HepG2 (cell line): ENCODE results near the gene KPNB1. TPM values are rescaled to one million over a fixed set of nuclear protein-coding genes. Genes with fewer than 3 reads are reported as not detected.
A peak's percentile ranks its signal among the peaks of the same experiment; 100 is the strongest.

ENCODE experiments used
- CEBPB ChIP-seq: IDR thresholded peaks from 2 replicates; pipeline ENCODE4 v1.6.1; 2011; ENCODE audit warnings: low read depth, low read length, improper control_type of control experiment, borderline replicate concordance
- ETV5 ChIP-seq: IDR thresholded peaks from 2 replicates; pipeline ENCODE4 v1.6.1; 2018; ENCODE audit warnings: missing biosample characterization, missing genetic modification reagents, inconsistent platforms, borderline replicate concordance
- FOSL1 ChIP-seq: sonication (generic); formaldehyde crosslinking; IDR thresholded peaks from 2 replicates; pipeline ENCODE4 v1.9.0; 2021; ENCODE audit warnings: missing genetic modification reagents, borderline replicate concordance
- HNRNPL ChIP-seq: fragments of 200-400 bp; formaldehyde crosslinking; IDR thresholded peaks from 2 replicates; pipeline ENCODE4 v1.6.1; 2017; ENCODE audit warnings: mild to moderate bottlenecking, low read depth, low read length
- MEIS2 ChIP-seq: sonication (generic); formaldehyde crosslinking; IDR thresholded peaks from 2 replicates; pipeline ENCODE4 v1.9.0; 2021; ENCODE audit warnings: mild to moderate bottlenecking, missing genetic modification reagents
- NBN ChIP-seq: fragments of 450-650 bp; conservative IDR thresholded peaks from 2 replicates; pipeline ENCODE4 v1.6.1; 2017
- NFE2L2 ChIP-seq: fragments of 150-350 bp; IDR thresholded peaks from 2 replicates; pipeline ENCODE4 v1.6.1; 2014; ENCODE audit warnings: low read length
- NFRKB ChIP-seq: fragments of 450-650 bp; IDR thresholded peaks from 2 replicates; pipeline ENCODE4 v1.6.1; 2017
- PAF1 ChIP-seq: IDR thresholded peaks from 2 replicates; pipeline ENCODE4 v1.6.1; 2016; ENCODE audit warnings: missing genetic modification reagents, missing compliant biosample characterization
- REST ChIP-seq, 2 experiments: IDR thresholded peaks; 2 replicates each; pipeline ENCODE4 v1.6.1; 2011 to 2012; ENCODE audit warnings: low read length in 2 of 2, borderline replicate concordance in 1 of 2, low read depth in 1 of 2, mild to moderate bottlenecking in 1 of 2, moderate library complexity in 1 of 2
- SAP130 ChIP-seq: IDR thresholded peaks from 2 replicates; pipeline ENCODE4 v1.6.1; 2016; ENCODE audit warnings: low read depth
- SOX6 ChIP-seq, 2 experiments: fragments of 450-650 bp in 1 of 2; sonication (generic) in 1 of 2; formaldehyde crosslinking in 1 of 2; IDR thresholded peaks; 2 replicates each; pipeline versions ENCODE4 v1.4.0 to v1.6.1; 2017 to 2020; ENCODE audit warnings: antibody characterized with exemption in 1 of 2, mild to moderate bottlenecking in 1 of 2, missing genetic modification reagents in 1 of 2
- THAP7 ChIP-seq: sonication (generic); formaldehyde crosslinking; IDR thresholded peaks from 2 replicates; pipeline ENCODE4 v1.8.1; 2023; ENCODE audit warnings: mild to moderate bottlenecking, missing genetic modification reagents
- ZFP36L2 ChIP-seq: sonication (generic); formaldehyde crosslinking; IDR thresholded peaks from 2 replicates; pipeline ENCODE4 v1.4.0; 2020; ENCODE audit warnings: missing genetic modification reagents
- ZHX1 ChIP-seq: sonication (generic); formaldehyde crosslinking; IDR thresholded peaks from 2 replicates; pipeline ENCODE4 v1.8.1; 2022; ENCODE audit warnings: low read depth, mild to moderate bottlenecking, missing genetic modification reagents
- ZKSCAN8 ChIP-seq: IDR thresholded peaks from 2 replicates; pipeline ENCODE4 v1.6.1; 2016; ENCODE audit warnings: borderline replicate concordance, missing genetic modification reagents, missing compliant biosample characterization
- ZNF205 ChIP-seq: IDR thresholded peaks from 2 replicates; pipeline ENCODE4 v1.6.1; 2018; ENCODE audit warnings: missing biosample characterization, missing genetic modification reagents
- ZNF234 ChIP-seq: sonication (generic); formaldehyde crosslinking; conservative IDR thresholded peaks from 2 replicates; pipeline ENCODE4 v1.5.1; 2020; ENCODE audit warnings: mild to moderate bottlenecking, missing genetic modification reagents
- ZNF468 ChIP-seq: sonication (generic); formaldehyde crosslinking; IDR thresholded peaks from 2 replicates; pipeline ENCODE4 v1.8.0; 2022; ENCODE audit warnings: mild to moderate bottlenecking, moderate library complexity, missing genetic modification reagents
- ZNF496 ChIP-seq: sonication (generic); formaldehyde crosslinking; IDR thresholded peaks from 2 replicates; pipeline ENCODE4 v1.8.1; 2023; ENCODE audit warnings: mild to moderate bottlenecking, moderate library complexity, missing genetic modification reagents; ENCODE audit not compliant: insufficient replicate concordance
- ZNF569 ChIP-seq: sonication (generic); formaldehyde crosslinking; IDR thresholded peaks from 2 replicates; pipeline ENCODE4 v1.5.0; 2020; ENCODE audit warnings: mild to moderate bottlenecking, missing genetic modification reagents, moderate library complexity, borderline replicate concordance
- ZNF577 ChIP-seq: sonication (generic); formaldehyde crosslinking; IDR thresholded peaks from 2 replicates; pipeline ENCODE4 v1.4.0; 2020; ENCODE audit warnings: mild to moderate bottlenecking, low read depth, missing genetic modification reagents, borderline replicate concordance
- polyA plus RNA-seq, 8 experiments: library from polyadenylated mRNA; depleted of rRNA in 3 of 8; stranded (reverse) in 7 of 8; unstranded in 1 of 8; fragments of >200 nt; fragmentation: Illumina TruSeq in 4 of 8; extraction: Trizol in 4 of 8; gene quantifications; 2 replicates each; pipeline versions ENCODE4 v1.2.1 to v1.2.3, GENCODE V29; 2011 to 2016; ENCODE audit warnings: low read depth in 4 of 8, missing spikeins in 1 of 8, mixed read lengths in 1 of 8; ENCODE audit not compliant: insufficient read depth in 1 of 8
- total RNA-seq, 5 experiments: library from RNA; depleted of rRNA; stranded (reverse); fragments of >200 nt; fragmentation: Illumina TruSeq; extraction: Trizol; gene quantifications; 2 replicates each; pipeline ENCODE4 v1.2.3, GENCODE V29; 2016; ENCODE audit warnings: low read depth in 1 of 5

Gene KPNB1
- total and polyA plus RNA-seq, 2 of the 13 experiments (the other 11 are each of a cell fraction or from before 2014, with no cell fraction given) = 164 to 424 TPM

- TF ChIP-seq ZNF234 (CRISPR knock-in tag) (no peak), SOX6 (IDR thresholded peaks at IDR 0.05) (no peak), SOX6 (CRISPR knock-in tag; IDR thresholded peaks at IDR 0.05) (no peak), ZNF569 (CRISPR knock-in tag) (no peak), CEBPB (no peak), PAF1 (CRISPR knock-in tag) (no peak), ZHX1 (CRISPR knock-in tag) (peak; percentile 34; the same call in 1 of the 2 replicates), ZNF577 (no peak), HNRNPL (no peak), FOSL1 (CRISPR knock-in tag) (no peak), MEIS2 (CRISPR knock-in tag) (no peak), ZNF496 (CRISPR knock-in tag) (no peak), ZKSCAN8 (no peak), NFE2L2 (no peak), ETV5 (CRISPR knock-in tag) (no peak), ZFP36L2 (CRISPR knock-in tag) (no peak), SAP130 (no peak), NBN (no peak), THAP7 (0 out of 2 replicates have a peak, but pooled peaks have one; percentile 2), NFRKB (no peak), ZNF468 (CRISPR knock-in tag) (no peak), REST (IDR thresholded peaks at IDR 0.05; ENCODE audit: borderline replicate concordance in 1 of 2, low read depth in 1 of 2, low read length in 2 of 2) (no peak), ZNF205 (no peak)
Observed at GRCh38 chr17:47694581-47695428, 45.1 kb downstream of the KPNB1 start (continued).
